GM21367 (cell line): ENCODE data around the gene FBXL7.
"Not testable (repeated sequence)": the region's sequence is repeated elsewhere in the genome, so short reads cannot be mapped to it uniquely, and the experiment has no call there.

Experiments used
- ATAC-seq: cut with Tn5 transposase; IDR thresholded peaks from one replicate; pipeline ENCODE4 v1.9.1; 2021; ENCODE audit not compliant: unreplicated experiment

FBXL7 gene

DNA sequence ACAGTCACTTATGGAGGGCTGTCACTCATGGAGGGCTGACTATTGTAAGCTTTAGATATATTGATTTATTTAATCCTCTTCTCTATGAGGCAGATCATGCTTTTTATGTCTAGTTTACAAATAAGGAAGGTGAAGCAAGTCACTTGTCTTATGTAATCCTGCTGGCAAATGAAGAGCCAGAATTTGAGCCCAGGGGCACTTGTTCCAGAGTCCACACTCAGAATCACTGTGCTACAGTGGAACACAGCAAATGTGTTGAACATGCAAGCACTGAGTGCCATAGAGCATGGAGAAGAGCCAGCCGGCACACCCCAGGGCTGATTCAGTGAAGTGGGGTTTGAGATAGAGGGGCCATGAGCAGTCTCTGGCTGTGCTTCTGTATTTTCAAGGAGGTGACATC lies 353.0 kb downstream of the FBXL7 start:
- ATAC-seq, result no peak

DNA sequence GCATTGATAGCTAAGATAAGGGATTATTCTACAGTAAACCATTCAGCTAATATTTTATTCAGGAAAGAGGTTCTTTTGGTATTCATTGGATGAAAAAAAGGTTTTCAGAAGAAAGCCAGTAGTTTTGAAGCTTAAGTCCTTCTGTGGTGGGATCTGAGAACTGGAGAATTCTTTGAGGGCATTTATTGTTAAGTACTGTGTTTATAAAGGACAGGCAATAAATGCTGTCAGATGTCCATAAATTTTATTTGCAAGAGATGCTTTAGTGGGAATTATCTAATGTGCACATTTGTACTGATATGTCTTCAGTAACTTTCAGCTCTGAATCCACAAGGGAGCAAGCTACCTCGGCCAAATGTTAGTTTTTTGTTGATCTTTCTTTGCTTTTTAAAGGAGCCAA lies 358.3 kb downstream of the FBXL7 start:
- ATAC-seq, result no peak

DNA sequence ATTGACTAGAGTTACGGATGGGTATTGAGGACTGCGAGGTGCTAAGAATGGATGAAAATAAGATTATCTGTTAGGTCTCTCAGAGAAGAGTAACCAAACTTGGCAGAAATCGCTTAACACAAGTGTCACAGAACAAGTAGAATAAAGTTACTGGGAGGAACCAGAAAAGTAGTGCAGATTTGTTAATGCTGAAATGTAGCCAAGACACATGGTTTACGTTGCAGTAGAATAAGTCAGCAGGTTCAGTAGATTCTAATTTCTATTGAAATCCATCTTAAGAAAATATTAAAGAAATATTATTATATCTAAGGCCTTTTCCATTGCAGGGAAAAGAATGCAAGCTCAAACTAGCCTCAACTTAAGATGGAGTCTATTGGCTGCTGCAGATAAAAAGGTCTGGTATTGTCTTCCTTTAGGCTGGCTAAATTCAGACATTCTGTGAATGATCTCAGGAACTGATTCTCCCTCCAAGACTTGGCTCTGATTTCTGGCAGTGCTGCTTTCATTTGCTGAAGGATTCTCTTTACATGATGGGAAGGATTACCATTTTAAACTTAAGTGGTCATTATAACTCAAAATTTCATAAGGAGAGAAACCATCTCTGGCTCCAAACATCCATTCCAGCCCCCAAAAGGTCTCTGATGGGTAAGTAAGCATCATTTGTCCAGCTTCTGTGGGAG lies 364.7 kb downstream of the FBXL7 start:
- ATAC-seq, result no peak

DNA sequence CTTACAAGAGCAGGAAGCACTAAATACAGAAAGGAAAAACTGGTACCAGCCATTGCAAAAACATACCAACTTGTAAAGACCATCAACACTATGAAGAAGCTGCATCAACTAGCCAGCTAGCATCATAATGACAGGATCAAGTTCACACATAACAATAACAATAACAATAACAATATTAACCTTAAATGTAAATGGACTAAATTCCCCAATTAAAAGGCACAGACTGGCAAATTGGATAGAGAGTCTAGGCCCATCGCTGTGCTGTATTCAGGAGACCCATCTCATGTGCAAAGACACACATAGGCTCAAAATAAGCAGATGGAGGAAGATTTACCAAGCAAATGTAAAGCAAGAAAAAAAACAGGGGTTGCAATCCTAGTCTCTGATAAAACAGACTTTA lies 372.3 kb downstream of the FBXL7 start:
- ATAC-seq, result not testable (repeated sequence)

DNA sequence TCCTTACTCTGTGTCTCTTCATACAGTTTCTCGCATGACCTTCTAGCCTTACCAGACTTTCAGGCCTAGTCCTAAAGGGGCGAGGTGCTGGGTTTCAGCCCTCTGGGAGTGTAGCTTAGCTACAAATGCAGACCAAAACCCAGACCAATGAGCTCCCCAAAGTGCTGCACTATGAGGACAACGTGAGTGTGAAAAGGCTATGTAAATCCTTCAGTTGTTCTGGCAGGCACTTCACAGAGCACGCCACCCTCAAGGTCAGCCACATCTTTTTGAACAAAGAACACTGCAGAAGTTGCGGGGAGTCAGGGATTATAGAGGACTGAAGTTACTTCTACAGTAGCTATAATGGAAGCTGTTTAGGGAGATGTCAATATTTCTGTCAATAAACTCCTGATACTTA lies 377.9 kb downstream of the FBXL7 start:
- ATAC-seq, result no peak

DNA sequence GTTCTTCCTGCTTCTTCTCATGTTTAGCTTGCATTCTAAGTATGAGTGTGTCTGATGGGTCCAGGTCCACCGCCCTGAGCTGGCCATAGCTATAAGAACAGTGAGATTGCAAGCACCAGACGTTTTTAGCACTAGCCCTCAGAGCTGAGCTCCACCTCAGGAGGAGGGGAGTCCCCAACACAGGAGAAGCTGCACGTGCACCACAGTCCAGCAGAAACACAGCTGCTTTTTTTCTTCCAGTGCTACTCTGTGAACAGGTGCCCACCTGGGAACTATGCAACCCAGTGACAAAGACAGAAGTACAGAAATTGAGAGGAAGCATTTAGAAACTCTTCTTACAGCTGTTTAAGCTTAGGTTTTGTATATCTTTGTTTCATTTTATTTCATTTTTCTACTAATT lies 380.2 kb downstream of the FBXL7 start:
- no peak for ATAC-seq

DNA sequence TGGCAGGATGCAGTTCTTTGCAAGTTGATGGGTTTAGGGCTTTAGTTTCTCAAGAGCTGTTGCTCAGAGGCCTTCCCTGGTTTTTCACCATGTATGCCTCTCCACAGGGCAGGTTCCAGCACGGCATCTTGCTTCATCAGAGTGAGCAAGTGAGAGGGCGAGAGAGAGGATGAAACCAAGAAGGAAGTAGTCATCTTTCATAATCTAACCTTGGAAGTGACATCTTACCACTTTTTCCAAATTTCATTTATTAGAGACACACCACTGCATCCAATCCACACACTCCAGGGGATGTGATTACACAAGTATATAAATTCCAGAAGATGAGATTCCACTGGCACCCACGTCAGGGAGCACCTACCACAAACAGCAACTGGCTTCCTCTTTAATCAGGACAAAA lies 385.2 kb downstream of the FBXL7 start:
- no peak for ATAC-seq

DNA sequence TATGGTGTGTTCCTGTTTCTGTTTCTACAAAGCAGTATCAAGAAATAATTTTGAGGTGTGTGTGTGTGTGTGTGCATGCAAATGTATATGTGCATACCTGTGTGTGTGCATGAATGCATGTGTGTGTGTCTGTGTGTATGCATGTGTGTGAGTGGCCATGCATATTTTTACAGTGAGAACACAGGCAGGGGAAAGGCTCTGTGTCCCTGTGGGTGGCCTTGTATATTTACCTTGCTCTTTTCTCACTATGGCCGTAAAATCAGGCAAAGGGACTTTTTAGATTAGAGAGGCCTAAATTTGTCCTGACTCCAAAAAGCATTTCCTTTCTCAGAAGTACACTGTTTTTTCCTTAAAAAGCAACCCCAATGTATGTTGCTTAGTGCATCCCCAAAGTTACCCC lies 386.2 kb downstream of the FBXL7 start:
- no peak for ATAC-seq

DNA sequence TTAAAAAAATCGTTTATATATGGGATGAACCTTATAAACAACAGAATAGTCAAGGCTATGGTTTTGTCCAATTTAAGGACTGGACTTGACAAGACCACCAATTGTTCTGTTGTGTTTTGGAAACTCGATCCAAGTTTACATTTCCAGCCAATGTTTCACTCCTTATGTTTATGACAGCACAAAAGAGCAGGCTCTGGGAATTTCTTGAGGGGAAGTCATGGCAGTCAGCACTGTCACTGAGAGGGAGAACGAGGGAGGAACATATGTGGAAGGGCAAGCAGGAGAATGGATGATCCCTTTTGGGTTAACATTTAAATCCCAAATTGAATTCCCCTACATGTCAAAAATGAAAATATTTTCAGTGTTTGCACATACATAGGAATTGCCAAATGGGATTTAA lies 387.1 kb downstream of the FBXL7 start:
- ATAC-seq, result no peak

DNA sequence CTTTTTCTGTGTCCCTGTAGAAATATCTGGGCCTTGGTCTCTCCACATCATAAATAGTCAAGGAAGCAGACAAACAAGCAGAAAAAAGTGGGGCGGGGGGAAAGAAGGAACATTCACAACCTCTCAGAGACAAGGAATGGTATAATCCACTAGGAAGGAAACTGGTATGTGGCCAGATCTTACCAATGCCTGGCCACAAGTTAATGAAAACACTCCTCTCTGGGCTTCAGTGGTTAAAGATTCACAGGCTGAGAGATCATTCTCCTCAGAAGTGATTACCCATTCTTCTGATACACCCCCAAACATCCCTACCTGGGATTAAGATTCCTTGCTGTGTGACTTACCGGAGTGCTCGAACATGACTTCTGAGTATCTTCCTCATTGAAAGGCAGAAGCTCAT lies 389.0 kb downstream of the FBXL7 start:
- ATAC-seq, result no peak

DNA sequence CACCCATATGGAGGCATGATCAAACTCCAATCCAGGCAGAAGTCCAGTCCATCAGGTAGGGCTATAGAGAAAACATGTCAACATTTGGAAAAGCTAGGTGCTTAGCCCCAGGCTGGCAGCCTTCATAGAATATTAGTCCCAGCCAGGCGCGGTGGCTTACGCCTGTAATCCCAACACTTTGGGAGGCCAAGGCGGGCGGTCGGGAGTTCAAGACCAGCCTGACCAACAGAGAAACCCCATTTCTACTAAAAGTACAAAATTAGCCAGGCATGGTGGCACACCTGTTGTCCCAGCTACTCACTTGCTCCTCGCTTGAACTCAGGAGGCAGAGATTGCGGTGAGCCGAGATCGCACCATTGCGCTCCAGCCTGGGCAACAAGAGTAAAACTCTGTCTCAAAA lies 393.9 kb downstream of the FBXL7 start:
- no peak for ATAC-seq

DNA sequence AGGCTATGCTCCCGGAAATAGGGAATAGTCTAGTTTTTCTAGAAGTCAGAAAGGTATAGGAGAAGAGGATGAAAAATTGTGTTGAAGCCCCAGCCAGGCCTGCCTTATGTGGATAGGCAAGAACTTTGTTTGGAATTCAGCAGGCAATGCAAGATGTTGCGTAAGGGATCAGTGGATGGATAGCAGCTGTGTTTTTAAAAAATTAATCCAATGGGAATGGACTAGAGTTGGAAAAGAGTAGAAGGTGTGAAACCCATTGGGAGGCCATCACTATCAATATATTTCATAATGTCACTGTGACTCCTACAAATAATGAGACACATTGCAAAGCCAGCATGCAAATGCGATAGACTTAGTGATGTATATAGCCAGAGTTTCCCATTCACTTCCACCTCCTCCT lies 397.7 kb downstream of the FBXL7 start:
- no peak for ATAC-seq

DNA sequence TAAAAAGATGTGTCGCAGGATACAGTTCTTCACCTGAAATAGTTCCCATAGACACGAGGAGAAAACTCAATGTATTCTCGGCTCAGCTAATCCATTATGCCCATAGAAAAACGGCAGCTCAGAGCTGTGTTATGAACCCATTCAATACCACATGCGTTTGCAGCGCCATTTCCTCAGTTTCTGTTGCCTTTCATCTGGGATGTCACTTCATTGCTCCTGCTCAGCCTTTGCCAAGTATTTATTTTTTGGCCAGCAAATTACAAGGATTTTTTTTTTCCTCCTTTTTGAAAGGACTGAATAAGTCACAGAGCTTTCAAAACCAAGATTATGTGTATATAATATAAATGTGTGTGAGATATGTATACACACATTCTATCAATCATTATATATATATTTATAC lies 398.7 kb downstream of the FBXL7 start:
- ATAC-seq, result no peak

DNA sequence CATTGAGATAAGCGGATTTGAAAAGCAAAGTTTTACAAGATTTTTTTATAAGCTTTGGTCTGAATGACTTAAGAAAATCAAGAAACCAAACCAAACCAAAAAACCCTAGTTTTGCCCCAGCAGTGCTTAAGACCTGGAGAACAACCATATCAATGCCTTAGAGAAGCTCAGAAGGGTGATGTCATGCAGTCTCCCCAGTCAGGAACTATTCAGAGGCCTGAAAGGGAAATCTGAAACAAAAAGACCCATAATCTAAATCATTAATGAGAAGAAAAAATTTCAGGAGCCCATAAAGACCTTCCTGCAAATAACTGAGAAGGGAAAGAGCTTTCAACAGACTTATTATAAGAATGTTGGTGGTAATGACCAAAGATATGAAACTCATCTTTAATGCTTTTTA lies 399.5 kb downstream of the FBXL7 start:
- ATAC-seq, result no peak

DNA sequence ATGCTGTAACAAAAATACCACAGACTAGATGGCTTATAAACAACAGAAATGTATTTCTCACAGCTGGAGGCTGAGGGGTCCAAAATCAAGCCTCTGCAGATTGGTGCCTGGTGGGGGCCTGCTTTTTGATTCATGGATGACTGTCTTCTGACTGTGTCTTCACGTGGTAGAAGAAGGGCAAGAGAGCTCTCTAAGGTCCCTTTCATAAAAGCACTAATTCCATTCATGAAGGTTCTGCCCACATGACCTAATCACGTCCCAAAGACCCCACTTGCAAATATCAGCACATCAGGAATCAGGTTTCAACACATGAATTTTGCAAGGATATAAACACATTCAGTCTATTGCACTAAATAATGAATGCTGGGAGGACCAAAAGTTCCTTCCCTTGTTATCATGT lies 401.2 kb downstream of the FBXL7 start:
- no peak for ATAC-seq

DNA sequence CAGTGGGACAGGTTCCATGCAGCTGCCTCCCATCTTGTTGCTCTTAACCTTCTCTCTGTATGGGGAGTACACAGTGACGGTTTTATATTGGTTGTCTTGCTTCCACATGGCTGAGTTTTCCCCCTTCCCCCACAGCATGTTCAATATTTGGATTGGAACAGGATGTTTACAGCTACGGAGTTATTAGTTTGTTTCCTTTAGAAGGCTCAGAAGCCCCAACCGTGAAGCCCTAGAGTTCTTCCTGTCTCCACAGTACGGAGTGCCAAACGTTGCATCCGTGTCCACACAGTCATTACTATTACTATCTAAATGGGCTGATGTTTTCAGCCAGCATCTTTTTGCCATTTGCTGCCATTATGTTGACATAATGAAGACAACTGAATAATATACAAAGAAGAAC lies 402.1 kb downstream of the FBXL7 start:
- ATAC-seq, result no peak

DNA sequence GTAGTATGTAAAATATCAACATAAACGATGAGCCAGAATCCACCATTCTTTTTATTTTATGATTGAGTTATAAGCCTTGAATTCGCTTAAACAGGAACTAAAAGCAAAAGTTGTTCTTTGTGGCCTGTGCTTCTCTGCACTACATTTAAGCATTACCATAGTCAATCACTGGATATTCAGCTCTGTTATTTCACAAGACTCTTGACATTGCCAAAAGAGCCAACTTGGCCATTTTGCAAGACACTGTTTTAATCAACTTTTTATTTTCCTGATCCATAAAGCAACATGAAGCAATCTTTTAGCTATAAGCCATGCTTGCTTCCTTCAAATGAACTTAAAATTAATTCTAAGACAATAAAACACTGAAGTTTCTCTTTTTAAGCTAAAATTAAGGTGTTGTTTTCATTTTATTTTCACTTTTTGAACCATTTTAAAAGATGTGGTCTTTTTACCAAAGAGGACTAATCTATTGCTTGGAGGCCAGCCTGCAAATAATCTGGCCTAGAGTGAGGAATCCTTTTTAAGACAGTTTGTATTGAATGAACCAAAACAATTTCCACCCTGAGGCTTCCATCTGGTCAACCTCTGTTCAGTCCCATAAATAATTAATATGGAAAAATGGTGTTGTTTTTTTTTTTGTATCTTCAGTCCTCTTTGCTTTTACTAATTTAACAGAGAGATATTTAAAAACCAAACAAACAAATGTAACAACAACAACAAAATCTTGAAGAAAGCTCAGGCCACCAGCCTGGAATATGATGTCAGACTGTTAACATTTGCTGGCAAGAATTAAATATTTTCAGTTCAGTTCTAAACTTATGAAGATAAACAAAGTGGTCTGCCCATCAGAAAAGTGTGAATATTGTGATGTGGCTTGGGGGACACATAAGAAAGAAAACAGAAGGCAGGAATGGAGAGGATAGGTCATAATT lies 405.2 kb downstream of the FBXL7 start:
- ATAC-seq, result no peak

DNA sequence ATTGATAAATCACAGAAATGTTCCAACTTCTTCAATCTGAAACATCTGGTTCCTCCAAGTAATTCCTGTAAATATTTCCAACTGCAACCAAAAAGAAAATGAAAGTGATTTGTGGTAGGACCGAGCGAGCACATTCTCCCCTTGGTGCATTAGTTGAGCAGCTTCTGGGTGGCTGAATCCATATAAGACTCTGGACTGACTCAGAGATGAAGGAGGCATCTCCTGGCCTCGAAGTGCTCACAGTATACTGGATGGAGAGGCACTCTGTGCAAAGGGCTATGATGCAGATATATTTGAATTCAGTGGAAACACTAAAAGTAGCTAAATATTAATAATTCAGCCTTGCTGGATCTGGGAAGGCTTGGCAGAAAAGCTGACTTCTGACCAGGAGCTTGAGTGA lies 414.7 kb downstream of the FBXL7 start:
- no peak for ATAC-seq

DNA sequence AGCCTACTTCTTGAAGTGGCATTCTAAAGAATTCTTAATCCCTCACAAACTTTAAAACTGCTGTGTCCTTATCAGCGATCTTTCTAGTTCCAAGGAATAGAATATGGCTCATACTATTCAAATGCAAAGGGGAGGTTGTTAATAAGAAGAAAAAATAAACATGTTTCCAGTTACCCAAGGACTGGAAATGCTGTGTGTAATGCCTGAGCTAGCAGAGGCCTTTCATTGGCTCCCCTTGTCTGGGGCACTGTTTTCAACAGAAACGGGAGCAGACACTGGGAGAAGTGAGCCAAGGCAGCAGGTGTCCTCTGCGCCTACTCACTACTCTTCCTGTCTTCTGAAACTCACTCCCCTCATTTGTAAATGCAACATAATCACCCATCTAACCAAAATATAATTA lies 426.6 kb downstream of the FBXL7 start:
- ATAC-seq, result no peak

DNA sequence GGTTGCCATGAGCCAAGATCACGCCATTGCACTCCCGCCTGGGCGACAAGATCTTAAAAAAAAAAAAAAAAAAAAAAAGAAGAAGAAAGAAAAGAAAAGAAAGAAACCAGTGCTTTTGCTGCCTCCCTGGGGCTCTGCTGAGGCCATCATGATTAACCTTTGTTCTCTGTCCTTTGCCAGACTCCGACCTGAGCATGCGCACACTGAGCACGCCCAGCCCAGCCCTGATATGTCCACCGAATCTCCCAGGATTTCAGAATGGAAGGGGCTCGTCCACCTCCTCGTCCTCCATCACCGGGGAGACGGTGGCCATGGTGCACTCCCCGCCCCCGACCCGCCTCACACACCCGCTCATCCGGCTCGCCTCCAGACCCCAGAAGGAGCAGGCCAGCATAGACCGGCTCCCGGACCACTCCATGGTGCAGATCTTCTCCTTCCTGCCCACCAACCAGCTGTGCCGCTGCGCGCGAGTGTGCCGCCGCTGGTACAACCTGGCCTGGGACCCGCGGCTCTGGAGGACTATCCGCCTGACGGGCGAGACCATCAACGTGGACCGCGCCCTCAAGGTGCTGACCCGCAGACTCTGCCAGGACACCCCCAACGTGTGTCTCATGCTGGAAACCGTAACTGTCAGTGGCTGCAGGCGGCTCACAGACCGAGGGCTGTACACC lies 427.9 kb downstream of the FBXL7 start:
- no peak for ATAC-seq

DNA sequence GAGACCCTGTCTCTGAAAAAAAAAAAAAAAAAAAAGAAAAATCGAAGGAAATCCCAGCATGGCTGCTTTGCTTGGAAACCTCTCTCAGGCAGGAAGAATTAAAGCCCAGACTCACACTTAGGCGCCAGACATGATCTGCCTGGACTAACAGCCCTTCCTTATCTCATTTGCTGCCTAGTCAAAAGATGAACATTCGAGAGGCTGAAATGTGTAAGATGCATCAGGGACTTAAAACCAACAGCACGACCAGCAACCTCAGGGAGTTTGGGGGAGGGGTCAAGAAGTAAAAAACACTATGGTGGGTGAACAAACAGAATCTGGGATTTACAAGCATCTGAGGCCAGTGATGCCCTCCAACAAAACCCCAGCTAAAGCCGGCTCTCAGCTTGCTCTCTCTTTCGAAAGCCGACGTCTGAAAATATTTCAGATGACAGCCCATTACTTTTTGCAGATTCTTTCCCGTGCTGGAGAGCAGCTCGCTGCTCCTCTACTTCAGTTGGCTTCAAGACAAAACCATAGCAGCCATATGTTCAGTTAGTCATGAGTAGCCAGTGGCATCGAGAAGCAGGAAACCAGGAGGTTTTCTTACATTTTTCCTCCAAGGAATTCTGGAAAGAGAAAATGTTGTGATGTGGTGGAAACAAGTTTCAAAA lies 429.8 kb downstream of the FBXL7 start:
- no peak for ATAC-seq
